GM13977 (cell line): ENCODE measurements around the gene C12orf57.
A peak's percentile ranks its signal among the peaks of the same experiment; 100 is the strongest.
"Not testable (repeated sequence)": the region's sequence is repeated elsewhere in the genome, so short reads cannot be mapped to it uniquely, and the experiment has no call there.

Experiments
- DNase-seq: peaks from one replicate; pipeline ENCODE4 v3.0.0; 2012; ENCODE audit warnings: low spot score
- CTCF ChIP-seq: IDR thresholded peaks from 2 replicates; pipeline ENCODE4 v1.5.1; 2012; ENCODE audit warnings: mild to moderate bottlenecking, control low read depth; ENCODE audit not compliant: insufficient read depth; ENCODE audit errors: extremely low read depth, missing control alignments
- in situ Hi-C: fragments of 300-500 bp; cut with MboI; formaldehyde crosslinking; loops from one replicate; pipeline ENCODE4 v1.12.0; 2022; ENCODE audit warnings: low sequenced_read_pairs, low pct_unique_long_range_greater_than_20kb, mixed read lengths, inconsistent platforms; ENCODE audit not compliant: unreplicated experiment

The C12orf57 gene

GRCh38 chr12:6903722-6904121 is 40.1 kb upstream of the C12orf57 start:
- in situ Hi-C loops, result no loop called here
- no peak for TF ChIP-seq CTCF
- no peak for DNase-seq

- no peak for TF ChIP-seq CTCF
- in situ Hi-C loops, result no loop called here
- peak; percentile 94 for DNase-seq
Observed at GRCh38 chr12:6904280-6905276, 39.2 kb upstream of the C12orf57 start, which contains the start of gene LRRC23. TSS of gene LRRC23 (plus strand) at chr12:6904822. CDS start at chr12:6905634, 812 bp downstream.

- no peak for DNase-seq
- no peak for TF ChIP-seq CTCF
- in situ Hi-C loops, result no loop called here
Observed at GRCh38 chr12:6905414-6906040, 38.3 kb upstream of the C12orf57 start.

GRCh38 chr12:6908141-6908540 is 35.7 kb upstream of the C12orf57 start:
- DNase-seq, in situ Hi-C loops: not testable (repeated sequence)

- in situ Hi-C loops, result no loop called here
- TF ChIP-seq CTCF, result no peak
- DNase-seq, result no peak
Observed at GRCh38 chr12:6909421-6910145, 34.2 kb upstream of the C12orf57 start.

GRCh38 chr12:6912164-6912935 is 31.5 kb upstream of the C12orf57 start:
- in situ Hi-C loops, result no loop called here
- TF ChIP-seq CTCF, result no peak

More at GRCh38 chr12:6912164-6912935, 31.5 kb upstream of the C12orf57 start:
- no peak for DNase-seq
